Prostate gland (tissue), 2 donors: ENCODE measurements around the gene FOXS1. TPM values are rescaled to one million over a fixed set of nuclear protein-coding genes. Genes with fewer than 3 reads are reported as not detected.
"Not testable (repeated sequence)": the region's sequence is repeated elsewhere in the genome, so short reads cannot be mapped to it uniquely, and the experiment has no call there.

Source experiments
- DNase-seq: peaks from one replicate; pipeline ENCODE4 v3.0.0-alpha.2; 2019; ENCODE audit warnings: low spot score
- H3K27ac ChIP-seq, 2 donors: fragments of 200-600 bp; sonication (generic); 2 replicates each; pipeline ENCODE4 v1.5.1; 2017 to 2019
- H3K27me3 ChIP-seq: fragments of 200-600 bp; sonication (generic); replicated peaks from 2 replicates; pipeline ENCODE4 v1.5.1; 2019; ENCODE audit not compliant: insufficient read depth
- H3K36me3 ChIP-seq, 2 donors: fragments of 200-600 bp; sonication (generic); 1 replicate in 1 of 2; 2 replicates in 1 of 2; pipeline versions ENCODE4 v1.5.1 to v1.8.1; 2017 to 2019
- H3K4me1 ChIP-seq: fragments of 200-600 bp; sonication (generic); replicated peaks from 2 replicates; pipeline ENCODE4 v1.5.1; 2019
- H3K4me3 ChIP-seq, 2 donors: fragments of 200-600 bp; sonication (generic); 2 replicates each; pipeline ENCODE4 v1.5.1; 2017 to 2019
- H3K9me3 ChIP-seq: fragments of 200-600 bp; sonication (generic); 2 replicates; pipeline ENCODE4 v1.5.1; 2017
- POLR2A ChIP-seq: fragments of 450-650 bp; IDR thresholded peaks from one replicate; pipeline ENCODE4 v1.6.1; 2016; ENCODE audit warnings: antibody characterized with exemption, mild to moderate bottlenecking
- POLR2AphosphoS5 ChIP-seq: sonication (generic); formaldehyde crosslinking; IDR thresholded peaks from one replicate; pipeline ENCODE4 v1.6.1; 2017; ENCODE audit warnings: antibody characterized with exemption
- WGBS: methylation state at CpG from one replicate; pipeline ENCODE4 v1.1.5; 2018; 5-methylcytosine and 5-hydroxymethylcytosine counted together
- intact Hi-C: fragments of 100-400 bp; cut with DNase I; formaldehyde crosslinking; loops from one replicate; pipeline ENCODE4 v1.14.2; 2022
- total RNA-seq, 2 donors: library from RNA; depleted of rRNA; stranded (reverse); fragments of >200 nt; gene quantifications; one replicate each; pipeline ENCODE4 v1.1.0, GENCODE V29; 2016
- TF ChIP-seq, protein P1 (sequence below), 4 experiments: fragments of 200-600 bp in 2 of 4; fragments of 450-650 bp in 2 of 4; sonication (generic) in 2 of 4; IDR thresholded peaks; 1 replicate in 3 of 4; 2 replicates in 1 of 4; pipeline ENCODE4 v1.5.1; 2016 to 2019; ENCODE audit warnings: antibody characterized with exemption in 4 of 4, mild to moderate bottlenecking in 2 of 4, moderate library complexity in 2 of 4

FOXS1 gene
- total RNA-seq, 2 donors from 2014 or later: 8.3 TPM; not detected in 1

DNA sequence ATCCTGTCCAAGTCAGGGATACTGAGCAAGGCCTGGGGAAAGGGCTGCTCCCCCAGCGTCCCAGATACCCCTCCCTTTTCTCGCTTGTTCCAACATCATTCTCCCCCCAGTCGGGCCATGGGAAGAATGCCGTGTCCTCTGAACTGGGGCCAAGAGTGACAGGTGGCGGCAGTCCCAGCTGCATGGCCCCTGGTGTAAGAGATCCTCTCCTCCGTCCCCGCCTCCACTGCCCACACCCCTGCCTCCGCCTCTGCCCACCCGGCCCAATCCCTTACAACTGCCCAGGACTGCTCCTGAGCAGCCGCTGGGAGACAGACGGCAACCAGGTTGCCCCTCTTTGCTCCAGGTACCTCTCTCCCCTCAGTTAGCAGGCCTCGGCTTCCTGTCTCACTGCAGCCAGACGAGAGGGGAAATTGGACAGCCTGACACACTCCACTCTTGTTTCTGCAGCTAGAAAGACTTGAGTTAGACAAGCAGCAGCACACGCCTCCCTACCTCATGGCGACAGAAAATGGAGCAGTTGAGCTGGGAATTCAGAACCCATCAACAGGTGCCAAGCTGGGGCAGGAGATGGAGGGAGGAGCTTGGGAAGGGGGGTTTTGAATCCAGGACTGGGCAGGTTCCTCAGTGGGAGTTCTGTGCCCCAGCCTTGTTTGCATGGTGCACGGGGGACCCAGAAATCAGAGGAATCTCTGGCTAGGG lies 26.2 kb downstream of the FOXS1 start, which contains the start of gene MYLK2:
TSS of gene MYLK2 (plus strand) at position 274 of the 702 bp plus-strand sequence. CDS start at position 499, 225 bp downstream.
- no peaks in the 10 kb centered on the region for H3K36me3 ChIP-seq
- TF ChIP-seq POLR2A (no peak), POLR2AphosphoS5 (no peak)
- TF ChIP-seq, protein P1, sequence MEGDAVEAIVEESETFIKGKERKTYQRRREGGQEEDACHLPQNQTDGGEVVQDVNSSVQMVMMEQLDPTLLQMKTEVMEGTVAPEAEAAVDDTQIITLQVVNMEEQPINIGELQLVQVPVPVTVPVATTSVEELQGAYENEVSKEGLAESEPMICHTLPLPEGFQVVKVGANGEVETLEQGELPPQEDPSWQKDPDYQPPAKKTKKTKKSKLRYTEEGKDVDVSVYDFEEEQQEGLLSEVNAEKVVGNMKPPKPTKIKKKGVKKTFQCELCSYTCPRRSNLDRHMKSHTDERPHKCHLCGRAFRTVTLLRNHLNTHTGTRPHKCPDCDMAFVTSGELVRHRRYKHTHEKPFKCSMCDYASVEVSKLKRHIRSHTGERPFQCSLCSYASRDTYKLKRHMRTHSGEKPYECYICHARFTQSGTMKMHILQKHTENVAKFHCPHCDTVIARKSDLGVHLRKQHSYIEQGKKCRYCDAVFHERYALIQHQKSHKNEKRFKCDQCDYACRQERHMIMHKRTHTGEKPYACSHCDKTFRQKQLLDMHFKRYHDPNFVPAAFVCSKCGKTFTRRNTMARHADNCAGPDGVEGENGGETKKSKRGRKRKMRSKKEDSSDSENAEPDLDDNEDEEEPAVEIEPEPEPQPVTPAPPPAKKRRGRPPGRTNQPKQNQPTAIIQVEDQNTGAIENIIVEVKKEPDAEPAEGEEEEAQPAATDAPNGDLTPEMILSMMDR (IDR thresholded peaks at IDR 0.05): no peak
- no peak within 1 kb of the TSS for H3K4me3 ChIP-seq
- WGBS: 54% methylated on average over 16 of the region's 16 CpGs
- H3K27ac ChIP-seq: no peak within 1 kb of the TSS
- H3K9me3 ChIP-seq: no peaks in the 10 kb centered on the region
- no peak for DNase-seq
- intact Hi-C loops: no loop called here
- no peaks in the 10 kb centered on the region for H3K4me1 ChIP-seq
- no peaks in the 10 kb centered on the region for H3K27me3 ChIP-seq

DNA sequence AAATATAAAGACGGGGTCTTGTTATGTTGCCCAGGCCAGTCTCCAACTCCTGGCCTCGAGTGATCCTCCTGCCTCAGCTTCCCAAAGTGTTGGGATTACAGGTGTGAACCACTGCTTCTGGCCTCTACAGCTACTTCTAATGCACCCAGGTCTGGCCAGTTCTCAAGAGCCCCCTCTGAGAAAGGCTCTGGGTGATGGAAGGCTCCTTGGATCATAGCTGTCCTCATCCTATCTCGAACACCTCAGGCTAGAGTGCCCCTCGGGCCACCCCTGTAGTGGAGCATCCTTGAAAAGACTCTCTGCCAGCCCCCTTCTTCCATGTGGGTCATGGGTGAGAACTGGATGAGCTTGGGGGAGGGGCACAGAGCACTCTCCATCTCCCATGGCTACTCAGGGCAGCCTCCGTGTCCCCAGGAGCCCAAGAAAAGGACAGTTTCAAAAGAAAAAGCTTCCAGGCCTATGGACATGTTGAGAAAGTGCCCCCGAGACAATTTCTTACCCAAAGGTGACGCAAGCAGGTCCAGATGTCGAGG lies 27.0 kb downstream of the FOXS1 start:
- Histone ChIP-seq H3K36me3 (no peaks in the 10 kb centered on the region), H3K4me1 (no peaks in the 10 kb centered on the region), H3K9me3 (no peaks in the 10 kb centered on the region), H3K27me3 (no peaks in the 10 kb centered on the region), H3K4me3 (no peak overlapping the region), H3K27ac (no peak overlapping the region)
- WGBS: 94% methylated on average over 8 of the region's 8 CpGs
- DNase-seq: no peak
- no peak for TF ChIP-seq POLR2A
- no peak for TF ChIP-seq POLR2AphosphoS5
- intact Hi-C loops: no loop called here

GRCh38 chr20:31817461-31817860 lies 27.9 kb downstream of the FOXS1 start:
- H3K9me3 ChIP-seq: no peaks in the 10 kb centered on the region
- TF ChIP-seq, protein P1 (IDR thresholded peaks at IDR 0.05): no peak
- TF ChIP-seq POLR2A: no peak
- no peak for TF ChIP-seq POLR2AphosphoS5
- intact Hi-C loops: no loop called here
- H3K27ac ChIP-seq: no peak overlapping the region
- no peaks in the 10 kb centered on the region for H3K4me1 ChIP-seq
- H3K27me3 ChIP-seq: no peaks in the 10 kb centered on the region
- no peaks in the 10 kb centered on the region for H3K36me3 ChIP-seq
- no peak overlapping the region for H3K4me3 ChIP-seq
- no peak for DNase-seq
- WGBS: 95% methylated on average over 5 of the region's 5 CpGs

DNA sequence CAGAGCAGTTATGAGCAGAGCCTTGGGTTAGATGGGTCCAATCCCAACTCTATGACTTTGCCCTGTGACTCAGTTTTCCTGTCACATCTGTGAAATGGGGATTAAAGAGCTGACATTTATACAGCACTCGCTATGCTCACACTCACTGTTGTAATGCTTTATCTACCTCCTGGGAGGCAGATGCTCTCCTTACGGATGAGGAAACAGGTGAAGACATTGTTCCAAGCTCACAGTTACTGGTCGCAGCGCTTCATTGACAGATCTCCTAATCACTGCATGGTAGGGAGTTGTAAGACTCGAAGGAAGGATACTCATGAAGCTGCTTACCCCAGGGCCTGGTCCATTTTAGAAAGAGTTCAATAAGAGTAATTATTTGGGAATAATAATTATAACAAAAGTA lies 29.2 kb downstream of the FOXS1 start:
- H3K27me3 ChIP-seq: no peaks in the 10 kb centered on the region
- WGBS: 96% methylated on average over 5 of the region's 5 CpGs
- TF ChIP-seq POLR2A (no peak), POLR2AphosphoS5 (no peak)
- TF ChIP-seq, protein P1 (IDR thresholded peaks at IDR 0.05): no peak
- H3K4me1 ChIP-seq: no peaks in the 10 kb centered on the region
- no peak overlapping the region for H3K27ac ChIP-seq
- no peak for DNase-seq
- no peaks in the 10 kb centered on the region for H3K9me3 ChIP-seq
- H3K4me3 ChIP-seq: no peak overlapping the region
- intact Hi-C loops: no loop called here
- no peaks in the 10 kb centered on the region for H3K36me3 ChIP-seq

DNA sequence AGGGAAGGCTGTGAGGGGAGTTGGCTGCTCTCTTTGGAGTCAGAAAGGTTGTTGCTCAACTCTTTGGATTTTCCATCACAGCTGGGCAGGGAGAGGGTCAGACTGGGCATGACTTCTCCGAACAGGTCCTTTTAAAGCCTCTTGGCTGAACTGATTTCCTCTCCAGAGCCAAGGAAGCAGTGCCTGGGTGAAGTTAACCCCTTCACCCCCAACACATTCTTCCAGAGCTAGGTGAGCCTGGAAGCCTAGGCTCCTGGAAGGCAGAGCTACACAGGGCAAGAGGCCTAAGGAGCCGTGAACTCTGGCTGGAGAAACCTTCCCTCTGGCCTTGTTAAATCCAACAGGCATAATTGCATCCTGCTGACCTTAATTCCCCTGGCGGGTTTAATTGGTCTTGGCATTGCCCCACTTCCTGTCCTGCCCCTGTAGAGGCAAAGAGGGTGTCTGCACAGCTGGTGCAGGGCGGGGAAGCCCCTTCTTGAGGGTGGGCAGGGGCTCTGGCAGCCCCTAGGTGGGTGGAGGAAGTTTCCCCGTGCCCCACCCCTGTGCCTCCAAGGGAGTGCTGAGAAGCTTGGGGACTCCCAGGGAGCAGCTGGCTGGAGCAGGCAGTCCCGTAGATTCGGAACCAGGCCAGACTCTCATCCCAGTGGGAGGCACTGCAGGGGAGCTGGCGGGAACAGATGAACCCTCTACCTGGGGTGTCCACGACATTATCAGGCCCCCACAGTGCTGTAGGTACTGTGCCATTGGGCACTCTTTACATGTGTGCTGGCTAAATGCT lies 29.8 kb downstream of the FOXS1 start:
- intact Hi-C loops: no loop called here
- Histone ChIP-seq H3K36me3 (no peaks in the 10 kb centered on the region), H3K27ac (no peak overlapping the region), H3K4me3 (no peak overlapping the region), H3K9me3 (no peaks in the 10 kb centered on the region), H3K4me1 (no peaks in the 10 kb centered on the region), H3K27me3 (no peaks in the 10 kb centered on the region)
- 24% methylated on average over 9 of the region's 9 CpGs for WGBS
- DNase-seq: no peak
- TF ChIP-seq, protein P1 (IDR thresholded peaks at IDR 0.05): no peak
- TF ChIP-seq POLR2A (no peak), POLR2AphosphoS5 (no peak)

- H3K9me3 ChIP-seq, H3K36me3 ChIP-seq, H3K4me3 ChIP-seq, DNase-seq, H3K27ac ChIP-seq, intact Hi-C loops, H3K27me3 ChIP-seq, H3K4me1 ChIP-seq: not testable (repeated sequence)
- WGBS: 49% methylated on average over 7 of the region's 7 CpGs
Observed at GRCh38 chr20:31814142-31814541, 31.3 kb downstream of the FOXS1 start.
